PFSK-1 (cell line): Measurements from ENCODE around the gene NRSN2.

Experiments
- POLR2AphosphoS5 ChIP-seq: IDR thresholded peaks from 2 replicates; pipeline ENCODE4 v1.6.1; 2012; ENCODE audit warnings: low read depth, mild to moderate bottlenecking, control low read depth, low read length, moderate library complexity
- REST ChIP-seq, 2 experiments: IDR thresholded peaks; 2 replicates each; pipeline versions ENCODE4 v1.6.1 to v1.8.0; 2011 to 2012; ENCODE audit warnings: low read depth in 2 of 2, low read length in 2 of 2, control low read depth in 1 of 2, inconsistent platforms in 1 of 2, mild to moderate bottlenecking in 1 of 2, moderate library complexity in 1 of 2; ENCODE audit not compliant: insufficient read depth in 1 of 2
- SIN3A ChIP-seq: IDR thresholded peaks from 2 replicates; pipeline ENCODE4 v1.6.1; 2012; ENCODE audit warnings: mild to moderate bottlenecking, low read length, moderate library complexity, borderline replicate concordance; ENCODE audit not compliant: insufficient read depth
- TAF1 ChIP-seq: IDR thresholded peaks from 2 replicates; pipeline ENCODE4 v1.6.1; 2012; ENCODE audit warnings: low read length, control low read depth, borderline replicate concordance; ENCODE audit not compliant: insufficient read depth

- TF ChIP-seq POLR2AphosphoS5 (no peak), TAF1 (no peak), REST (IDR thresholded peaks at IDR 0.05; ENCODE audit: insufficient read depth in 1 of 2, low read depth in 2 of 2, low read length in 2 of 2) (no peak), SIN3A (no peak)
These were observed 14.7 kb downstream of the NRSN2 start for GRCh38 chr20:361561-361960.
